ENCODE results near the gene APPL1. TPM values are rescaled to one million over a fixed set of nuclear protein-coding genes. Genes with fewer than 3 reads are reported as not detected.

Gene APPL1
- total RNA-seq, 1 experiment from 2014 or later: 35.4 TPM

DNA sequence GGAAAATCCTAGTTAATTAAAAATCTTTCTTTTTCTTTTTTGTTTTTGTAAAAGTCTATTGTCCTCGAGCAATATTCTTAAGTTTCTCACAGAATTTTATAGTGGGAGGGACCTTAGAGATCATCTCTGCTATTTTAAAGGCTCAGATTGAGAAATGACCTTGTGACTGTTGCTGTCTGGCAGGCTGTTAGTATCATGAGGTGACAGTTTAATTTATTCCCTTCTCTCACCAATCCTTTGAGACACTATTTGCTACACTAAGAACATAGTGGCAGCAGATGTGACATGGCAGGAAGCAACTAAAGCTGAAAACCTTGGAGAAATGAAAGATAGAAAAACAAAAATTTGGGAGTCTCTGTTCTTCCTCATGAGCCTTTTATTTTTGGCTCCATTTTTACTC is 24.9 kb downstream of the APPL1 start:
- POLR2A ChIA-PET: interaction anchor here (0.6 kb wide), 1 partner anchor 627 kb away, joined by 3 read pairs; no protein-coding TSS in a partner anchor
- Mint-ChIP-seq H3K27ac (ENCODE audit: low read depth, unreplicated experiment) (no peak overlapping the region), H3K36me3 (ENCODE audit: insufficient read depth, unreplicated experiment) (peaks cover 79% of the 10 kb centered on the region), H3K4me3 (ENCODE audit: unreplicated experiment) (no peak overlapping the region), H3K9me3 (ENCODE audit: unreplicated experiment) (no peaks in the 10 kb centered on the region), H3K27me3 (ENCODE audit: insufficient read depth, unreplicated experiment) (no peaks in the 10 kb centered on the region), H3K4me1 (ENCODE audit: insufficient read depth, unreplicated experiment) (no peaks in the 10 kb centered on the region)
- no TSS peak for BruUV-seq (replicated peaks)
- TF ChIP-seq CTCF (IDR thresholded peaks at IDR 0.05; ENCODE audit: unreplicated experiment): no peak
- CTCF ChIA-PET: interaction anchor here (0.6 kb wide), 1 partner anchor 776 kb away, joined by 3 read pairs; no protein-coding TSS in a partner anchor
- intact Hi-C loops (cut with micrococcal nuclease): no loop called here
- DNase-seq (ENCODE audit: unreplicated experiment): no peak

- Mint-ChIP-seq H3K27ac (ENCODE audit: low read depth, unreplicated experiment) (peak overlapping the region; percentile 36), H3K4me1 (ENCODE audit: insufficient read depth, unreplicated experiment) (no peaks in the 10 kb centered on the region), H3K9me3 (ENCODE audit: unreplicated experiment) (no peaks in the 10 kb centered on the region), H3K4me3 (ENCODE audit: unreplicated experiment) (no peak overlapping the region), H3K36me3 (ENCODE audit: insufficient read depth, unreplicated experiment) (peaks cover 69% of the 10 kb centered on the region), H3K27me3 (ENCODE audit: insufficient read depth, unreplicated experiment) (no peaks in the 10 kb centered on the region)
- BruUV-seq (replicated peaks): no TSS peak
- no peak for DNase-seq (ENCODE audit: unreplicated experiment)
- ChIA-PET CTCF (no interaction called here), POLR2A (interaction anchor here (1.3 kb wide), 1 partner anchor 29 kb away, joined by 4 read pairs; no protein-coding TSS in a partner anchor)
- intact Hi-C loops (cut with micrococcal nuclease): no loop called here
- no peak for TF ChIP-seq CTCF (IDR thresholded peaks at IDR 0.05; ENCODE audit: unreplicated experiment)
Measured at GRCh38 chr3:57256844-57257243, 29.3 kb downstream of the APPL1 start.

- DNase-seq (ENCODE audit: unreplicated experiment): no peak
- H3K27ac Mint-ChIP-seq (ENCODE audit: low read depth, unreplicated experiment): peak overlapping the region; percentile 36
- no peak overlapping the region for H3K4me3 Mint-ChIP-seq (ENCODE audit: unreplicated experiment)
- no peaks in the 10 kb centered on the region for H3K27me3 Mint-ChIP-seq (ENCODE audit: insufficient read depth, unreplicated experiment)
- no peaks in the 10 kb centered on the region for H3K9me3 Mint-ChIP-seq (ENCODE audit: unreplicated experiment)
- intact Hi-C loops (cut with micrococcal nuclease): no loop called here
- no peak for TF ChIP-seq CTCF (IDR thresholded peaks at IDR 0.05; ENCODE audit: unreplicated experiment)
- H3K4me1 Mint-ChIP-seq (ENCODE audit: insufficient read depth, unreplicated experiment): no peaks in the 10 kb centered on the region
- no TSS peak for BruUV-seq (replicated peaks)
- peaks cover 70% of the 10 kb centered on the region for H3K36me3 Mint-ChIP-seq (ENCODE audit: insufficient read depth, unreplicated experiment)
- CTCF ChIA-PET: interaction anchor here (0.6 kb wide), 1 partner anchor 324 kb away, joined by 5 read pairs; no protein-coding TSS in a partner anchor
- POLR2A ChIA-PET: interaction anchor here (1.1 kb wide), 1 partner anchor 168 kb away, joined by 3 read pairs; no protein-coding TSS in a partner anchor
Measured at GRCh38 chr3:57257678-57258077, 30.1 kb downstream of the APPL1 start.

- ChIA-PET POLR2A (no interaction called here), CTCF (no interaction called here)
- H3K4me3 Mint-ChIP-seq (ENCODE audit: unreplicated experiment): no peak overlapping the region
- H3K27ac Mint-ChIP-seq (ENCODE audit: low read depth, unreplicated experiment): no peak overlapping the region
- no peaks in the 10 kb centered on the region for H3K4me1 Mint-ChIP-seq (ENCODE audit: insufficient read depth, unreplicated experiment)
- no TSS peak for BruUV-seq (replicated peaks)
- H3K36me3 Mint-ChIP-seq (ENCODE audit: insufficient read depth, unreplicated experiment): peaks cover 82% of the 10 kb centered on the region
- H3K9me3 Mint-ChIP-seq (ENCODE audit: unreplicated experiment): peaks cover 9% of the 10 kb centered on the region
- no peak for TF ChIP-seq CTCF (IDR thresholded peaks at IDR 0.05; ENCODE audit: unreplicated experiment)
- no peaks in the 10 kb centered on the region for H3K27me3 Mint-ChIP-seq (ENCODE audit: insufficient read depth, unreplicated experiment)
- intact Hi-C loops (cut with micrococcal nuclease): no loop called here
- no peak for DNase-seq (ENCODE audit: unreplicated experiment)
Measured at GRCh38 chr3:57261119-57261518, 33.6 kb downstream of the APPL1 start.
